Kidney (tissue), 14 donors: ENCODE results near the gene ARFIP1. TPM values are rescaled to one million over a fixed set of nuclear protein-coding genes. Genes with fewer than 3 reads are reported as not detected.

ENCODE experiments used
- DNase-seq, 5 donors: peaks; one replicate each; pipeline ENCODE4 v3.0.0-alpha.2; 2013 to 2020
- FAIRE-seq: peaks from 2 replicates; lab custom pipeline; 2012; peaks lifted over from hg19 to GRCh38; lab: Jason Lieb, UNC
- H3K27ac ChIP-seq, 2 donors: one replicate each; pipeline ENCODE4 v1.7.0; 2013; ENCODE audit warnings: low read depth in 2 of 2, low read length in 2 of 2, inconsistent platforms in 1 of 2
- H3K27me3 ChIP-seq: one replicate; pipeline ENCODE4 v1.7.1; 2013; ENCODE audit warnings: low read length, inconsistent platforms; ENCODE audit not compliant: control insufficient read depth, insufficient read depth
- H3K36me3 ChIP-seq, 3 donors: one replicate each; pipeline versions ENCODE4 v1.7.0 to v1.7.1; 2013; ENCODE audit warnings: low read length in 3 of 3, control low read depth in 1 of 3, inconsistent platforms in 1 of 3; ENCODE audit not compliant: insufficient read depth in 3 of 3, control insufficient read depth in 2 of 3
- H3K4me1 ChIP-seq, 3 donors: one replicate each; pipeline versions ENCODE4 v1.7.0 to v1.7.1; 2013; ENCODE audit warnings: low read length in 3 of 3, inconsistent platforms in 1 of 3, low read depth in 1 of 3; ENCODE audit not compliant: control insufficient read depth in 2 of 3, insufficient read depth in 2 of 3
- H3K4me3 ChIP-seq, 3 donors: one replicate each; pipeline versions ENCODE4 v1.7.0 to v1.8.1; 2013; ENCODE audit warnings: low read length in 3 of 3, control low read depth in 1 of 3, inconsistent platforms in 1 of 3
- H3K9ac ChIP-seq, 3 donors: one replicate each; pipeline versions ENCODE4 v1.7.0 to v1.7.1; 2013; ENCODE audit warnings: low read length in 3 of 3, control low read depth in 1 of 3, inconsistent platforms in 1 of 3
- H3K9me3 ChIP-seq, 3 donors: one replicate each; pipeline versions ENCODE4 v1.7.0 to v1.7.1; 2013; ENCODE audit warnings: low read length in 3 of 3, control low read depth in 1 of 3, inconsistent platforms in 1 of 3; ENCODE audit not compliant: control insufficient read depth in 2 of 3, insufficient read depth in 1 of 3
- CTCF ChIP-seq: IDR thresholded peaks from 3 replicates; pipeline ENCODE4 v1.5.1; 2012; ENCODE audit warnings: mild to moderate bottlenecking, moderate library complexity, borderline replicate concordance; ENCODE audit not compliant: insufficient read depth; ENCODE audit errors: extremely low read depth
- intact Hi-C: fragments of 100-400 bp; cut with DNase I; formaldehyde crosslinking; loops from one replicate; pipeline ENCODE4 v1.11.1; 2022
- polyA plus RNA-seq: library from polyadenylated mRNA; stranded (reverse); fragments of 350-450 nt; fragmentation: Illumina TruSeq; extraction: RNeasy Lipid Tissue Mini Kit (QIAGEN cat#74804); gene quantifications from one replicate; pipeline ENCODE4 v1.2.3, GENCODE V29; 2014; ENCODE audit warnings: low read depth, low replicate concordance; ENCODE audit not compliant: insufficient read depth
- total RNA-seq: library from RNA; stranded (reverse); fragmentation: NEBNext Ultra II Directional; extraction: Animal tissue kit (Norgen Biotek cat#: 25700); gene quantifications from one replicate; pipeline ENCODE4 v1.2.1, GENCODE V29; 2021
- donor health status: control.
- donor health status: control.
- donor health status: control.
- donor health status: control.
- donor health status: control.
- donor health status: DM: yes; HTN: yes; CAD: no.
- donor health status: Normal renal cell carcinoma (clear cell type).

The ARFIP1 gene
- total and polyA plus RNA-seq, 2 donors from 2014 or later: 23.2 to 39.1 TPM

GRCh38 chr4:152938237-152938947 is 158.6 kb downstream of the ARFIP1 start:
- Histone ChIP-seq H3K9ac (peak overlapping the region in 2 of 3 donors; percentile 27 to 40), H3K4me1 (peaks cover 0 to 6% (median 0%) of the 10 kb centered on the region in 3 donors), H3K27ac (no peak overlapping the region), H3K4me3 (peak overlapping the region; percentile 17 to 70 (median 62)), H3K9me3 (no peaks in the 10 kb centered on the region), H3K27me3 (no peaks in the 10 kb centered on the region), H3K36me3 (no peaks in the 10 kb centered on the region)
- FAIRE-seq (no peak), DNase-seq (peak in 1 of 5 donors; percentile 18)
- intact Hi-C loops: no loop called here
- TF ChIP-seq CTCF: no peak

GRCh38 chr4:152939621-152940020 is 159.9 kb downstream of the ARFIP1 start:
- no peak for TF ChIP-seq CTCF
- H3K9me3 ChIP-seq: no peaks in the 10 kb centered on the region
- no peak overlapping the region for H3K9ac ChIP-seq
- peaks cover 0 to 6% (median 0%) of the 10 kb centered on the region in 3 donors for H3K4me1 ChIP-seq
- no peak for FAIRE-seq
- H3K36me3 ChIP-seq: no peaks in the 10 kb centered on the region
- H3K4me3 ChIP-seq: no peak overlapping the region
- no peak for DNase-seq
- no peak overlapping the region for H3K27ac ChIP-seq
- intact Hi-C loops: no loop called here
- H3K27me3 ChIP-seq: no peaks in the 10 kb centered on the region

GRCh38 chr4:152940461-152940860 is 160.7 kb downstream of the ARFIP1 start:
- intact Hi-C loops: no loop called here
- no peak for TF ChIP-seq CTCF
- FAIRE-seq (no peak), DNase-seq (no peak)
- Histone ChIP-seq H3K4me3 (no peak overlapping the region), H3K36me3 (no peaks in the 10 kb centered on the region), H3K4me1 (peaks cover 0 to 6% (median 0%) of the 10 kb centered on the region in 3 donors), H3K9ac (no peak overlapping the region), H3K27ac (no peak overlapping the region), H3K9me3 (no peaks in the 10 kb centered on the region), H3K27me3 (no peaks in the 10 kb centered on the region)

- FAIRE-seq: no peak
These were observed 161.7 kb downstream of the ARFIP1 start for GRCh38 chr4:152941411-152941810.

More at GRCh38 chr4:152941411-152941810, 161.7 kb downstream of the ARFIP1 start:
- no peak overlapping the region for H3K4me3 ChIP-seq
- intact Hi-C loops: no loop called here
- H3K9me3 ChIP-seq: no peaks in the 10 kb centered on the region
- DNase-seq: no peak
- no peaks in the 10 kb centered on the region for H3K27me3 ChIP-seq
- no peaks in the 10 kb centered on the region for H3K36me3 ChIP-seq
- TF ChIP-seq CTCF: no peak
- H3K9ac ChIP-seq: no peak overlapping the region
- peaks cover 0 to 2% (median 0%) of the 10 kb centered on the region in 3 donors for H3K4me1 ChIP-seq
- no peak overlapping the region for H3K27ac ChIP-seq
